Loucy (cell line): ENCODE data around the gene SPINDOC.

Experiments
- H2AFZ ChIP-seq: fragments of 200-600 bp; sonication (generic); 2 replicates; pipeline ENCODE4 v1.6.0; 2016; ENCODE audit warnings: antibody characterized with exemption, mild to moderate bottlenecking, low read length, moderate library complexity
- H3F3A ChIP-seq: fragments of 200-600 bp; 2 replicates; pipeline ENCODE4 v1.6.0; 2016; ENCODE audit warnings: antibody characterized with exemption, low read depth, mild to moderate bottlenecking
- H3K27me3 ChIP-seq: fragments of 200-600 bp; sonication (generic); 2 replicates; pipeline ENCODE4 v1.6.1; 2014; ENCODE audit warnings: low read length, mild to moderate bottlenecking; ENCODE audit not compliant: insufficient read depth, poor library complexity, severe bottlenecking
- H3K36me3 ChIP-seq: fragments of 200-600 bp; sonication (generic); 2 replicates; pipeline ENCODE4 v1.6.1; 2016; ENCODE audit warnings: low read length; ENCODE audit not compliant: insufficient read depth
- H3K4me1 ChIP-seq: fragments of 200-600 bp; sonication (generic); 2 replicates; pipeline ENCODE4 v1.5.1; 2014; ENCODE audit warnings: low read length, mild to moderate bottlenecking; ENCODE audit not compliant: insufficient read depth, poor library complexity, severe bottlenecking
- H3K4me2 ChIP-seq: fragments of 200-600 bp; sonication (generic); 2 replicates; pipeline ENCODE4 v1.6.0; 2014; ENCODE audit warnings: antibody characterized with exemption, low read length, low read depth, mild to moderate bottlenecking; ENCODE audit not compliant: poor library complexity, severe bottlenecking
- H3K4me3 ChIP-seq: fragments of 200-600 bp; sonication (generic); 2 replicates; pipeline ENCODE4 v1.5.1; 2014; ENCODE audit warnings: low read length, mild to moderate bottlenecking, mixed read lengths; ENCODE audit not compliant: poor library complexity, severe bottlenecking
- H3K79me2 ChIP-seq: fragments of 200-600 bp; sonication (generic); 2 replicates; pipeline ENCODE4 v1.6.1; 2014; ENCODE audit warnings: low read length; ENCODE audit not compliant: insufficient read depth
- H3K9ac ChIP-seq: fragments of 200-600 bp; sonication (generic); 2 replicates; pipeline ENCODE4 v1.6.0; 2014; ENCODE audit warnings: mild to moderate bottlenecking, low read depth, low read length, moderate library complexity; ENCODE audit not compliant: poor library complexity, severe bottlenecking
- H3K9me2 ChIP-seq: fragments of 200-600 bp; sonication (generic); replicated peaks from 2 replicates; pipeline ENCODE4 v1.6.1; 2016; ENCODE audit warnings: low read depth, low read length, mixed read lengths
- H3K9me3 ChIP-seq: fragments of 200-600 bp; sonication (generic); 2 replicates; pipeline ENCODE4 v1.6.1; 2014; ENCODE audit warnings: mild to moderate bottlenecking, antibody characterized with exemption, low read length, low read depth; ENCODE audit not compliant: insufficient read depth
- H4K20me1 ChIP-seq: fragments of 200-600 bp; sonication (generic); 2 replicates; pipeline ENCODE4 v1.6.0; 2014; ENCODE audit warnings: antibody characterized with exemption, low read length, mild to moderate bottlenecking; ENCODE audit not compliant: insufficient read depth, poor library complexity, severe bottlenecking
- CTCF ChIP-seq: fragments of 200-600 bp; sonication (generic); conservative IDR thresholded peaks from 2 replicates; pipeline ENCODE4 v1.5.1; 2014; ENCODE audit warnings: mild to moderate bottlenecking, antibody characterized with exemption, low read length
- EZH2phosphoT487 ChIP-seq: fragments of 200-600 bp; IDR thresholded peaks from 2 replicates; pipeline ENCODE4 v1.6.1; 2018; ENCODE audit warnings: antibody characterized with exemption, mild to moderate bottlenecking, moderate library complexity, borderline replicate concordance

The SPINDOC gene

DNA sequence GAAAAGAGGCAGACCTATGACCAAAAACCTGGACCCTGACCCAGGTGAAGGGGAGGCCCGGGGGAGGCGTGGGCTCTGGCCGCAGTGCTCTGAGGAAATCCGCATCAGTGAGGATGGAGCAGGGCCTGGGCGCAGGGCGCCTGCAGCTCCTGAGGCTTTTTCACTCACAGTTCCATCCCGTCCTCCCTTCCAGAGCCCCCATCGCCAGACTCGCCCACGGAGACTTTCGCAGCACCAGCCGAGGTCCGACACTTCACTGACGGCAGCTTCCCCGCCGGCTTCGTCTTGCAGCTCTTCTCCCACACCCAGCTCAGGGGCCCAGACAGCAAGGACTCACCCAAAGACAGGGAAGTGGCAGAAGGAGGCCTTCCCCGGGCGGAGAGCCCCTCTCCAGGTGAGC, 5.4 kb downstream of the SPINDOC start:
- H3K4me3 ChIP-seq, result no peak overlapping the region

DNA sequence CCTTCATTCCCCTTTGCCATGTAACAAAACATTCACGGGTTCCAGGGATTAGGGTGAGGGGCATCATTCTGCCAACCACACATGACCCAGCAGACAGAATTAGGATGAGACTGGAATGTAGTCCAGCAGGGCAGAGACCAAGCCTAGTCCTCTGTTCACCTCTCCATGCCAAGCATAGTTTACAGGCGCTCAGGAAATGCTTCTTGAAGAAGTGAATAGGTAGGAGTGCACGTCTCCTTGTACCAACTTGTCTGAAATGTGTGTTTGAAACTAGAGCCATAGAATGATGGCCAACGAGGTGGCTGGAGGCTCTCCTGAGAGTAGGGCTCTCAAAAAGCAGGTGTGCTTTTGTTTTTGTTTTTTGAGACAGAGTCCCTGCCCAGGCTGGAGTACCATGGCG, 8.2 kb downstream of the SPINDOC start:
- H3K9me2 ChIP-seq, result no peaks in the 10 kb centered on the region
- H3K79me2 ChIP-seq, result peaks cover 30% of the 10 kb centered on the region
- peaks cover 19% of the 10 kb centered on the region for H4K20me1 ChIP-seq
- no peaks in the 10 kb centered on the region for H3K9me3 ChIP-seq
- H3K4me2 ChIP-seq, result no peak overlapping the region
- H3K36me3 ChIP-seq, result peaks cover 80% of the 10 kb centered on the region
- H3K27me3 ChIP-seq, result no peaks in the 10 kb centered on the region
- peaks cover 3% of the 10 kb centered on the region for H3K4me1 ChIP-seq
- no peak overlapping the region for H3K4me3 ChIP-seq
- no peak overlapping the region for H3K9ac ChIP-seq
- TF ChIP-seq EZH2phosphoT487 (no peak), CTCF (no peak)
- no peaks in the 10 kb centered on the region; the same call in 1 of the 2 replicates for H3F3A ChIP-seq
- H2AFZ ChIP-seq, result no peak overlapping the region

More for the DNA sequence above, 5.4 kb downstream of the SPINDOC start:
- no peaks in the 10 kb centered on the region for H3K9me3 ChIP-seq
- peaks cover 58% of the 10 kb centered on the region for H3K79me2 ChIP-seq
- H3K36me3 ChIP-seq, result peaks cover 61% of the 10 kb centered on the region
- H2AFZ ChIP-seq, result no peak overlapping the region
- no peaks in the 10 kb centered on the region for H3K9me2 ChIP-seq
- no peak for TF ChIP-seq CTCF
- TF ChIP-seq EZH2phosphoT487, result no peak
- H3F3A ChIP-seq, result no peaks in the 10 kb centered on the region; the same call in 1 of the 2 replicates
- peaks cover 47% of the 10 kb centered on the region for H4K20me1 ChIP-seq
- peaks cover 22% of the 10 kb centered on the region for H3K4me1 ChIP-seq
- H3K4me2 ChIP-seq, result no peak overlapping the region
- H3K27me3 ChIP-seq, result no peaks in the 10 kb centered on the region
- no peak overlapping the region for H3K9ac ChIP-seq

DNA sequence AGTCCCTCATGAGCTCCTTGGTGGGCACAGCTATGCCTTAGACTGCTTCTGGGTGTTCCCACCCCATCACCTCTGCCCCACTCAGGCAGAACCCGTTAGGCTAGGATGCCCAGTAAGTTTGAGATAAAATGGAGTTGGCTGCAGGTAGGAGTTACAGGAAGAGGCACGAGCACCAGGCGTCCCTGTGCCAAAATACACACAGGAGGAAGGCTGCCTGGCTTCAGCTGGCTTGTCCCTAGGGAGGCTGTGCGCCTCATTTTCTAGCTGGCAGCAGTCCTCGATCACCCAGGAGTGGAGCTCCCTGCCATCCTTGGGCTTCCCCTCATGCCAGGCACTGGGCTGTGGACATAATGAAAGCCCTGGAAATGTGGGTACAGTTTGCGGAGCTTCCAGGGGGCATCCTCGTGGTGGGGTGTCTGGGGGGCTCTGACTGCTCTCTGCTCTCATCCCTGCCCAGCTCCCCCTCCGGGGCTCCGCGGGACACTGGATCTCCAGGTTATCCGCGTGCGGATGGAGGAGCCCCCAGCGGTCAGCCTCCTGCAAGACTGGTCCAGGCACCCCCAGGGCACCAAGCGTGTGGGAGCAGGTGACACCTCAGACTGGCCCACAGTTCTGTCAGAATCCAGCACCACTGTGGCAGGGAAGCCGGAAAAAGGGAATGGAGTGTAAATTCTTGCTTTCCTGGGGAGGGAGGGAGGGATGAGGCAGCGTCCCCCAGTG, 13.4 kb downstream of the SPINDOC start:
- H3K4me2 ChIP-seq, result no peak overlapping the region
- H3K4me3 ChIP-seq, result no peak overlapping the region
- no peaks in the 10 kb centered on the region for H3K9me2 ChIP-seq
- peaks cover 52% of the 10 kb centered on the region; the same call in 1 of the 2 replicates for H3K36me3 ChIP-seq
- no peaks in the 10 kb centered on the region for H4K20me1 ChIP-seq
- H3F3A ChIP-seq, result no peaks in the 10 kb centered on the region; the same call in 1 of the 2 replicates
- H2AFZ ChIP-seq, result no peak overlapping the region
- H3K79me2 ChIP-seq, result 0 out of 2 replicates have a peak, but pooled peaks cover 4% of the 10 kb centered on the region
- no peak overlapping the region for H3K9ac ChIP-seq
- TF ChIP-seq CTCF (no peak), EZH2phosphoT487 (no peak)
- H3K27me3 ChIP-seq, result no peaks in the 10 kb centered on the region
- H3K4me1 ChIP-seq, result no peaks in the 10 kb centered on the region
- H3K9me3 ChIP-seq, result no peaks in the 10 kb centered on the region
